ENCODE measurements around the gene CDX1.

The CDX1 gene

GRCh38 chr5:150219861-150220260 is 53.3 kb downstream of the CDX1 start:
- H3K4me2 ChIP-seq (ENCODE audit: low read depth, low read length, poor library complexity, severe bottlenecking), result no peak overlapping the region
- no peak overlapping the region for H3K27ac ChIP-seq (ENCODE audit: low read depth, low read length)
- no peaks in the 10 kb centered on the region for H3K27me3 ChIP-seq (ENCODE audit: low read length)
- no peaks in the 10 kb centered on the region for H4K20me1 ChIP-seq (ENCODE audit: low read depth, low read length)
- H3K4me3 ChIP-seq (ENCODE audit: insufficient read depth, low read length, poor library complexity, severe bottlenecking), result no peak overlapping the region
- no peaks in the 10 kb centered on the region for H3F3A ChIP-seq (ENCODE audit: insufficient read depth)
- H3K9ac ChIP-seq (ENCODE audit: low read length), result no peak overlapping the region
- TF ChIP-seq, protein P1, sequence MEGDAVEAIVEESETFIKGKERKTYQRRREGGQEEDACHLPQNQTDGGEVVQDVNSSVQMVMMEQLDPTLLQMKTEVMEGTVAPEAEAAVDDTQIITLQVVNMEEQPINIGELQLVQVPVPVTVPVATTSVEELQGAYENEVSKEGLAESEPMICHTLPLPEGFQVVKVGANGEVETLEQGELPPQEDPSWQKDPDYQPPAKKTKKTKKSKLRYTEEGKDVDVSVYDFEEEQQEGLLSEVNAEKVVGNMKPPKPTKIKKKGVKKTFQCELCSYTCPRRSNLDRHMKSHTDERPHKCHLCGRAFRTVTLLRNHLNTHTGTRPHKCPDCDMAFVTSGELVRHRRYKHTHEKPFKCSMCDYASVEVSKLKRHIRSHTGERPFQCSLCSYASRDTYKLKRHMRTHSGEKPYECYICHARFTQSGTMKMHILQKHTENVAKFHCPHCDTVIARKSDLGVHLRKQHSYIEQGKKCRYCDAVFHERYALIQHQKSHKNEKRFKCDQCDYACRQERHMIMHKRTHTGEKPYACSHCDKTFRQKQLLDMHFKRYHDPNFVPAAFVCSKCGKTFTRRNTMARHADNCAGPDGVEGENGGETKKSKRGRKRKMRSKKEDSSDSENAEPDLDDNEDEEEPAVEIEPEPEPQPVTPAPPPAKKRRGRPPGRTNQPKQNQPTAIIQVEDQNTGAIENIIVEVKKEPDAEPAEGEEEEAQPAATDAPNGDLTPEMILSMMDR (IDR thresholded peaks at IDR 0.05; ENCODE audit: insufficient read depth, low read length, poor library complexity, severe bottlenecking), result no peak
- no peak for TF ChIP-seq EZH2phosphoT487 (conservative IDR thresholded peaks at IDR 0.05; ENCODE audit: low read length)
- no peaks in the 10 kb centered on the region for H3K79me2 ChIP-seq (ENCODE audit: insufficient read depth, low read length)
- H3K9me3 ChIP-seq (ENCODE audit: insufficient read depth, low read length), result no peaks in the 10 kb centered on the region
- H2AFZ ChIP-seq (ENCODE audit: low read depth, low read length, severe bottlenecking), result no peak overlapping the region
- H3K9me2 ChIP-seq (replicated peaks; ENCODE audit: insufficient read depth, low read length), result no peaks in the 10 kb centered on the region
- no peaks in the 10 kb centered on the region for H3K36me3 ChIP-seq (ENCODE audit: low read length)

- H3K79me2 ChIP-seq (ENCODE audit: insufficient read depth, low read length), result no peaks in the 10 kb centered on the region
- H3K27ac ChIP-seq (ENCODE audit: low read depth, low read length), result no peak overlapping the region
- no peaks in the 10 kb centered on the region for H3K9me3 ChIP-seq (ENCODE audit: insufficient read depth, low read length)
- no peak overlapping the region for H2AFZ ChIP-seq (ENCODE audit: low read depth, low read length, severe bottlenecking)
- H3K4me3 ChIP-seq (ENCODE audit: insufficient read depth, low read length, poor library complexity, severe bottlenecking), result no peak overlapping the region
- H3F3A ChIP-seq (ENCODE audit: insufficient read depth), result no peaks in the 10 kb centered on the region
- H3K27me3 ChIP-seq (ENCODE audit: low read length), result no peaks in the 10 kb centered on the region
- no peak overlapping the region for H3K4me2 ChIP-seq (ENCODE audit: low read depth, low read length, poor library complexity, severe bottlenecking)
- H3K9ac ChIP-seq (ENCODE audit: low read length), result no peak overlapping the region
- no peaks in the 10 kb centered on the region for H4K20me1 ChIP-seq (ENCODE audit: low read depth, low read length)
- no peaks in the 10 kb centered on the region for H3K9me2 ChIP-seq (replicated peaks; ENCODE audit: insufficient read depth, low read length)
- TF ChIP-seq, protein P1 (IDR thresholded peaks at IDR 0.05; ENCODE audit: insufficient read depth, low read length, poor library complexity, severe bottlenecking), result no peak
- no peak for TF ChIP-seq EZH2phosphoT487 (conservative IDR thresholded peaks at IDR 0.05; ENCODE audit: low read length)
- no peaks in the 10 kb centered on the region for H3K36me3 ChIP-seq (ENCODE audit: low read length)
These were observed 54.9 kb downstream of the CDX1 start for GRCh38 chr5:150221471-150221870.

DNA sequence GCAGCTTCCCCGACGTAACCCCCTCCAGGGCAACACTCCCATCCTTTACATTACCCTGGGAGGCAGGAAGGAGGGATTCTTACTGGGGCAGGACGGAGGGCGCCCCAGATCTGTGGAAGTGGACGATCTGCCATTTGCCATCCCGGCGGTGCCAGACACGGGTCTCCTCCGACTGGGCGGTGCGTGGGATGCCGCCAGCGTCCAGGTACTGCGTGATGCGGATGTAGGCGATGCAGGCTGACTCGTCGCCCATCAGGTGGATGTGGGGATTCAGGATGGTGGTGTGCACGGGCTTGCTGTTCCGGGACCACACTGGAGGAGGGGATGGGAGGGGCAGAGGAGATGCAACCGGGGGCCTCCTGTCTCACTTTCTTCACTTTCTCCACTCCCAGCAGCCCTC is 56.3 kb downstream of the CDX1 start:
- Histone ChIP-seq H3K9me3 (ENCODE audit: insufficient read depth, low read length) (no peaks in the 10 kb centered on the region), H3K4me3 (ENCODE audit: insufficient read depth, low read length, poor library complexity, severe bottlenecking) (no peak overlapping the region), H2AFZ (ENCODE audit: low read depth, low read length, severe bottlenecking) (no peak overlapping the region), H3K27me3 (ENCODE audit: low read length) (no peaks in the 10 kb centered on the region), H3K4me2 (ENCODE audit: low read depth, low read length, poor library complexity, severe bottlenecking) (no peak overlapping the region), H3K79me2 (ENCODE audit: insufficient read depth, low read length) (no peaks in the 10 kb centered on the region), H3K9ac (ENCODE audit: low read length) (no peak overlapping the region), H4K20me1 (ENCODE audit: low read depth, low read length) (no peaks in the 10 kb centered on the region), H3K36me3 (ENCODE audit: low read length) (no peaks in the 10 kb centered on the region), H3F3A (ENCODE audit: insufficient read depth) (no peaks in the 10 kb centered on the region), H3K27ac (ENCODE audit: low read depth, low read length) (no peak overlapping the region), H3K9me2 (replicated peaks; ENCODE audit: insufficient read depth, low read length) (no peaks in the 10 kb centered on the region)
- TF ChIP-seq, protein P1 (IDR thresholded peaks at IDR 0.05; ENCODE audit: insufficient read depth, low read length, poor library complexity, severe bottlenecking), result no peak
- no peak for TF ChIP-seq EZH2phosphoT487 (conservative IDR thresholded peaks at IDR 0.05; ENCODE audit: low read length)

Data from SU-DHL-6 (cell line).